ENCODE data around the gene UTP25. TPM values are rescaled to one million over a fixed set of nuclear protein-coding genes. Genes with fewer than 3 reads are reported as not detected.

The UTP25 gene
- total RNA-seq, 1 donor from 2014 or later, result 4.6 TPM

DNA sequence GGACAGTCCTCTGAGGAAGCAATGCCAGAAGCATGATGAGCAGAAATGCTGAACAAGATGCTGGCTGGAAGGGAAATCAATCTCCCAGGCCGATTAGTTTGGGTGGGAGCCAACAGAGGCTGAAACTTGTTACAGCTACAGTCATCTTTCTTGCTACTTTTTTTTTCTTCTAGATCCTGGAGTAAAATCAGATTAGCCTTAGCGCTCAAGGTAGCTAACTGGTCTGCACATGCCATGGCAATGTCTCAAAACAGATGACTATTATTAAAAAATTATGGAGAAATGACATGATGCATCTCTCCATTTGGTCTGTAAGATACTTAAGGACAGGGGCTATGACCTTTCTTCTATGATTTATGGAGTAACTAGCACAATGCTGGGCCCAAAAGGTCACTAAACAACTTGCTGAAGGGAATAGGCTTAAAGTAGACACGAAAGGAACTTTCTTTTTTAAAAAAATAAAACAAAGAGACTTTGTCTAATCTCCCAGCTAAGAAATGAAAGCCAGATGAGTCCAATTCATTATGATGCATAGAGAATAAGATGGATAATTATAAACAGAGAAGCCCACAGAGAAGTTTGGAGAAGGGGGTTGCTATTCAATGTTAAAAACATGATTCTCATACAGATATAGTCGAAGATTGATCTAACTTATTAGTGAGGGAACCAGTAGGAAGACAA, 42.5 kb downstream of the UTP25 start:
- Mint-ChIP-seq H3K27me3 (ENCODE audit: unreplicated experiment) (no peaks in the 10 kb centered on the region), H3K4me1 (ENCODE audit: unreplicated experiment) (peaks cover 1% of the 10 kb centered on the region), H3K9me3 (ENCODE audit: unreplicated experiment) (peaks cover 4% of the 10 kb centered on the region), H3K4me3 (ENCODE audit: unreplicated experiment) (no peak overlapping the region), H3K36me3 (ENCODE audit: low read depth, unreplicated experiment) (no peaks in the 10 kb centered on the region), H3K27ac (ENCODE audit: unreplicated experiment) (no peak overlapping the region)
- TF ChIP-seq, protein P1, sequence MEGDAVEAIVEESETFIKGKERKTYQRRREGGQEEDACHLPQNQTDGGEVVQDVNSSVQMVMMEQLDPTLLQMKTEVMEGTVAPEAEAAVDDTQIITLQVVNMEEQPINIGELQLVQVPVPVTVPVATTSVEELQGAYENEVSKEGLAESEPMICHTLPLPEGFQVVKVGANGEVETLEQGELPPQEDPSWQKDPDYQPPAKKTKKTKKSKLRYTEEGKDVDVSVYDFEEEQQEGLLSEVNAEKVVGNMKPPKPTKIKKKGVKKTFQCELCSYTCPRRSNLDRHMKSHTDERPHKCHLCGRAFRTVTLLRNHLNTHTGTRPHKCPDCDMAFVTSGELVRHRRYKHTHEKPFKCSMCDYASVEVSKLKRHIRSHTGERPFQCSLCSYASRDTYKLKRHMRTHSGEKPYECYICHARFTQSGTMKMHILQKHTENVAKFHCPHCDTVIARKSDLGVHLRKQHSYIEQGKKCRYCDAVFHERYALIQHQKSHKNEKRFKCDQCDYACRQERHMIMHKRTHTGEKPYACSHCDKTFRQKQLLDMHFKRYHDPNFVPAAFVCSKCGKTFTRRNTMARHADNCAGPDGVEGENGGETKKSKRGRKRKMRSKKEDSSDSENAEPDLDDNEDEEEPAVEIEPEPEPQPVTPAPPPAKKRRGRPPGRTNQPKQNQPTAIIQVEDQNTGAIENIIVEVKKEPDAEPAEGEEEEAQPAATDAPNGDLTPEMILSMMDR (IDR thresholded peaks at IDR 0.05; ENCODE audit: unreplicated experiment), result no peak
- DNase-seq (ENCODE audit: low spot score), result no peak

DNA sequence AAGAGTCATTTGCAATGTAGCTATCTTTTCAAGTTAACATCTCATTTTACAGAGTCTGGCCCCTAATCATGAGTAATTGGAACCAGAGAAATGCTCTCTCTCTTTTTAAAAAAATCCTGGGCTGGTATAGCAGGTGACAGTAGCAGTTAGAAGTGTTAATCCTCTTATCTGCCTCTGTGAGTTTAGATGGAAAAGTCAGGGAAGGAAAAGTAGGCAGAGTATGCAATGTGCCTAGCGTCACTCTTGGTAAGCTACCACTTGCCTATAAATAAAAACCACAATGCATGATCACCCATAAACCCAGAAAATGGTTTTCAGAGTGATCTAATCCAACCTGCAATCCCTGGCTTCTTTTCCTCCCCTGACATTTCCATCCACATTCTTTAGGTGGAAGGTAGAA, 43.2 kb downstream of the UTP25 start:
- H3K9me3 Mint-ChIP-seq (ENCODE audit: unreplicated experiment), result peaks cover 4% of the 10 kb centered on the region
- no peak overlapping the region for H3K27ac Mint-ChIP-seq (ENCODE audit: unreplicated experiment)
- no peaks in the 10 kb centered on the region for H3K27me3 Mint-ChIP-seq (ENCODE audit: unreplicated experiment)
- no peaks in the 10 kb centered on the region for H3K36me3 Mint-ChIP-seq (ENCODE audit: low read depth, unreplicated experiment)
- H3K4me1 Mint-ChIP-seq (ENCODE audit: unreplicated experiment), result peaks cover 8% of the 10 kb centered on the region
- TF ChIP-seq, protein P1 (IDR thresholded peaks at IDR 0.05; ENCODE audit: unreplicated experiment), result no peak
- no peak for DNase-seq (ENCODE audit: low spot score)
- no peak overlapping the region for H3K4me3 Mint-ChIP-seq (ENCODE audit: unreplicated experiment)

DNA sequence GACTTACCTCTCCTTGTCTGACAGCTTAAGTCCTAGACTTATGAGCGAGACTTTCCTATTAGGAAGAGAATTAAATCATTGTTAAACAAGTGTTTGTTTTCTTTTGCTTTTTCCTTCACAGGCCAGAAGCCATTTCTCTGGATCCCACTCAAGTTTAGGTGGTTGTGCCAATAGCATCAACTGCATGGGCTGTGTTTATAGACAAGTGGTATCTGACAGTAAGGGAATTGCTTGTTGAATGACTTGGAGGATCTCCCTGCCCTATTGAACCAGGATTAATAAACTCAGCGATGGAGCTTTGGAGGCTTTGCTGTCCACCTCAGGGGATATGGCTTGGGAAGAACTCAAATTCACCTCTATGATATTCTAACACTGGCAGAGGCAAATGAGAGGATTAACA, 43.7 kb downstream of the UTP25 start:
- Mint-ChIP-seq H3K9me3 (ENCODE audit: unreplicated experiment) (peaks cover 4% of the 10 kb centered on the region), H3K27ac (ENCODE audit: unreplicated experiment) (no peak overlapping the region), H3K27me3 (ENCODE audit: unreplicated experiment) (no peaks in the 10 kb centered on the region), H3K36me3 (ENCODE audit: low read depth, unreplicated experiment) (no peaks in the 10 kb centered on the region), H3K4me1 (ENCODE audit: unreplicated experiment) (peaks cover 12% of the 10 kb centered on the region), H3K4me3 (ENCODE audit: unreplicated experiment) (no peak overlapping the region)
- TF ChIP-seq, protein P1 (IDR thresholded peaks at IDR 0.05; ENCODE audit: unreplicated experiment), result no peak
- no peak for DNase-seq (ENCODE audit: low spot score)

DNA sequence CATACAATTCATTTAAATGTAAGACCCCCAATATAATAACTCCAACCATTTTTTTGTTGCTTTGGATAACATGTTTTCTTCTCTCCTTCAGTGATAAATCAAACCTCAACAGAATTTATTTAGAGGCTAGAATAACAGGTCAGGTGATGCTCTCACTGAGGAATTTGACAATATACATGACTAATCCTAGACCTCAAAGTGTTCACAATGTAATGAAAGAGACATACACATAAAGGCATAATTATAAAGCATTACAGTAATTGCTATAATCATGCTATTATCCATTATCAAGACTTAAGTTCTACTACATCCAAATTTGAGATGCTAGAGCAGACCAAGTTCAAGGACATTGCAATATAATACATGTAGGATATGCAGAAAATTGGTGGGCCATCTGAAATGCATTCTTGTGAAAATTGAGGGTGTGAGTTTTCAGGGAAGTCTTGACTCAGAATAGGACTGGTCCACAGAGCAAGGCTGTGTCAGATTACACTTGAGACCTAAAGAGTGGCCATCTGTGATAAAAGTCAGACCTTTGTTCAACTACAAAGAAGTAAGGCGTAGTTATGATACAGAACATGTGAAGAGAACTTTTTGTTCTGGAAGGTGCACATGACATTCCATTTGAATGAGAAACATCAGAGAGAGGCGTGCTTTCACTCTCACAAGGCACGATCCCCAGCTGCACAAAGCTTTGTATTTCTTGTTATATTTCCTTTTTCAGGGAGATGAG, 45.5 kb downstream of the UTP25 start:
- H3K27ac Mint-ChIP-seq (ENCODE audit: unreplicated experiment), result no peak overlapping the region
- H3K4me3 Mint-ChIP-seq (ENCODE audit: unreplicated experiment), result no peak overlapping the region
- H3K4me1 Mint-ChIP-seq (ENCODE audit: unreplicated experiment), result peaks cover 22% of the 10 kb centered on the region
- no peaks in the 10 kb centered on the region for H3K36me3 Mint-ChIP-seq (ENCODE audit: low read depth, unreplicated experiment)
- H3K9me3 Mint-ChIP-seq (ENCODE audit: unreplicated experiment), result no peaks in the 10 kb centered on the region
- DNase-seq (ENCODE audit: low spot score), result no peak
- no peaks in the 10 kb centered on the region for H3K27me3 Mint-ChIP-seq (ENCODE audit: unreplicated experiment)
- TF ChIP-seq, protein P1 (IDR thresholded peaks at IDR 0.05; ENCODE audit: unreplicated experiment), result no peak

DNA sequence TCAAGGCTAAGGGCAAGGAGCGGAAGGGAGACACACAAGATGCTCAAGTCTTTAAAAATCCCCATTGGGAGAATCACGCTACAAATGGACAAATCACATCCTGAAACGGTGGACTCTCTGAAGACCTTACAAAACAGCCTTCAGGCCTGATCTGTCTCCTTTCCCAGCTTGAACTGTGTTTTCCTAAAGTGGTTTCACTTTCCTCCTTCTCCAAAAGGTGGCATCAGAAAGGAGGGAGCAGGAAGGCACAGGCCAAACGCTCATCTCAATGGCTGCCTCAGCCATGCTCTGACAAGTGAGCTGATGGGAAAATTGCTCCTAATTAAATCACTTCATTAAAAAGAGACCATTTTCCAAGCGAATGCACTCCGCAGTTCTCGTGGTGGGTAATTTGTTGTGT, 47.7 kb downstream of the UTP25 start:
- H3K36me3 Mint-ChIP-seq (ENCODE audit: low read depth, unreplicated experiment), result no peaks in the 10 kb centered on the region
- H3K4me3 Mint-ChIP-seq (ENCODE audit: unreplicated experiment), result no peak overlapping the region

More for the DNA sequence above, 47.7 kb downstream of the UTP25 start:
- Mint-ChIP-seq H3K27ac (ENCODE audit: unreplicated experiment) (no peak overlapping the region), H3K4me1 (ENCODE audit: unreplicated experiment) (peaks cover 22% of the 10 kb centered on the region), H3K9me3 (ENCODE audit: unreplicated experiment) (no peaks in the 10 kb centered on the region), H3K27me3 (ENCODE audit: unreplicated experiment) (no peaks in the 10 kb centered on the region)
- DNase-seq (ENCODE audit: low spot score), result peak; percentile 13
- TF ChIP-seq, protein P1 (IDR thresholded peaks at IDR 0.05; ENCODE audit: unreplicated experiment), result no peak
